ENCODE data around the gene INPP5A.
"Not testable (repeated sequence)": the region's sequence is repeated elsewhere in the genome, so short reads cannot be mapped to it uniquely, and the experiment has no call there.

The INPP5A gene

DNA sequence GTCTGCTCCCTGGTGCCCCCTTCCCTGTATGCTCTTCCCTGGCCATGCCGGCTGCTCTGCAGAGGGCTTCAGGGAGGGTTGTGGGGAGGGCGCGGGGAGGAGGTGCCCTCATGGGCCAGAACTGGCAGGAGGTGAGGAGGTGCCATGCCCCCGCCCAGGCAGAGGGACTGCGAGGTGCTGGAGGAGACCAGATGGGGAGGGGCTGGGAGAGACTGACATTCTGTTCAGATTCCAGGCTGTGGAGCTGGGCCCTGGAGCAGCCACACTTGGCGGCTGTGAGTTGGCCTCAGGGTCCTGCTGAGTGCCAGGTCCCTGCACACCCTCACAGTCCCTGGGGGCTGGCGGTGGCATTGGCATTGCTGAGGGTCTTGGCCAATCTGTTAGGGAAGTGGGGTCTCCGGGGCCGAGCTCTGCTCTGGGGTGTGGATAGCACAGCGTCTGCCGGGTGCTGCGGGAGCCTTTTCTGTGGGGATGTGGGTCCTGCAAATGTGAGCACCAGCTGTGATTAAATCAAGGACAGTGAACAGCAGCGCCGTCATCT lies 25.4 kb downstream of the INPP5A start:
- DNase-seq (ENCODE audit: low read depth): no peak

DNA sequence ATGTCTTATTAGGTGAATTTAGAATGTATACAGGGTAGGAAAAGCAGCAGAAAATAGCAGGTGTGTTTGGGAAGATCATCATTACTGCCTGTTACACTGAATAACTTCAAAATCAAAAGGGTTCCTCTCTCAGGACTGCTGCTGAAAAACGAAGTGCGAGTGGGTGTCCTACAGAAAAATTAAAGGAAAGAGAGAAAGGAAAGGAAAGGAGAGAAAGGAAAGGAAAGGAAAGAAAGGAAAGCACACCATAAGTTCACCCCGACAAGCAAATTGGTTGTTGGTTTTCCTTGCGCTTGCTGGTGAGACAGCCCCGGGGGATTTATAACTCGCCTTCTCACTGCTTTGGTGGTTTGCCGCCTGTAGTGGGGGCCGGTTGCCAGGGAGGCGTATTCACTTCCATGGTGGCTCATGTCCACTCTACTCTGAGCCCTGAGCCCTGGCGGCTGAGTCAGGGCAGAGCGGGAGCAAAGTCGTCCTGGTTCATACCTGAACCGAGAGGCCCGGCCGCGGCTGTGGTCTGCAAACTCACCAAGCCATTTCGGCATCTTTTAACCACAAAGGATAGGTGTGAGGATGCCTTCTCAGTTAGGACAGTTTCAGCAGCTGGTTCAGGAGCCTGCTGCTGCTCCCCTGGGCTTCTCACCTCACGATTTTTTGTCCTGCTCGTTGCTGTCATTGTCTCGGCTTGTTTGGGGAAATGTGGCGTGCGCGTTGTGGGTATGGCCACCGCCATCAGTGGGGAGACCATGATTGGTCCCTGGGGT lies 26.1 kb downstream of the INPP5A start:
- no peak for DNase-seq (ENCODE audit: low read depth)

DNA sequence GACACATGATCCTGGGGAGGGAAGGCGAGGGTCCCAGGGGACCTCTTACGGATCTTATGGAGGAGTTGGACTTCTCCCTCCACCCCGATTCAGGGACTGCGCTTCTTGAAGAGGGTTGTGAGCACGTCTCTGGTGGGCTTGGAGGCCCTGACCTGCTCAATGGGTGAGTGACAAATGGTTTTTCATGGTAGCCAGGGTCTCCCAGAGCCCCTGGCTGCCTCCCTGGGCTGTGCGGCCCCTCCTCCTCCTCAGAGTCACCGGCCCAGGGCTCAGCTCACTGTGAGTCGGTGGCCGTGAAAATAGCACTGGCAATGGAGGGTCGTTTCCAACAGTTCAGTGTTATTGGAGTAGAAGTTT lies 26.6 kb downstream of the INPP5A start:
- no peak for DNase-seq (ENCODE audit: low read depth)

DNA sequence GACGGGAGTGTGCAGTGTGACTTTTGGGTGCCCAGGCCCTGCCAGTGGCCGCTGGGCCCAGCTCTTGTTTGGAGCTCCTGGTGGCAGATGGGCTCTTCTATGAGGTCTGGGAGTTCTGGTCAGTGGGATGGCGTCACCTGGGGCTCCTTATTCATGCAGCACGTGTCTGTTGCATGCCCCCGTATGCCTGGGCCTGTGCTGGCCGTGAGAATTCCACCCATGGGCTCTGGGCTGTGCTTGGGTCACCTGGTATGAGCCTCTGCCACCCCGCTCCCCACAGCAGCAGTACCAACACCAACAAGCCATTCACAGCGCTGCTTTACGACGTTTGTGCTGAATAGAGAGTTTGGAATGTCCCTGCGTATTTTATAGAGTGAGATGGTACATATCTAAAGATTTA lies 27.1 kb downstream of the INPP5A start:
- no peak for DNase-seq (ENCODE audit: low read depth)

DNA sequence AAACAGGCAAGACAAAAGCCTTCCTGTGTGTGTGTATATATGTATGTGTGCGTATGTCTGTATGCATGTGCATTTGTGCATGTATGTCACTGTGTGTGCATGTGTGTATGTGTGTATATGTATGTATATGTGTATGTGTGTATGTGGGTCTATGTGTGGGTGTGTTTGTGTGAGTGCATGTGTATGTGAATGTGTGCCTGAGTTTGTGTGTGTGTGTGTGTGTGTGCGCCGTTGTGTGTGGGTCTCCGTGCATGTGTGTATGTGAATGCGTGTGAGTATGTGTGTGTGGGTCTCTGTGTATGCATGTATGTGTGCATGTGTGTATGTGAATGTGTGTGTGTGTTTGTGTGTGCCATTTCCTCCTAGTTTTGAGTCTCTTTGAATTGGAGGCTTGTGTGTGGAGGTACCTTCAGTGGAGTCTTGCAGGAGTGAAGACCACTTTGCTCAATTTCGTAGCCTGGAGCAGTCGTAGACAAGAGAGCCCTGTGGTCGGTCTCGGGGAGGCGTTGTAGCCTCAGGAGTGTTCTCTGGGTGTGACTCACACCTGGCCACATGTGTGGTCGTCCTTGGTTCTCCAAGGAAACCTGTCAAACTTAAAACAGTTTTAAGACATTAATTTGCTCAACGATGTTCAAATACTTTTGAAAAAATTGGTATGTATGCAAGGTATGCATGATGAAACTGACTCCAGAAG lies 28.1 kb downstream of the INPP5A start:
- no peak for DNase-seq (ENCODE audit: low read depth)

DNA sequence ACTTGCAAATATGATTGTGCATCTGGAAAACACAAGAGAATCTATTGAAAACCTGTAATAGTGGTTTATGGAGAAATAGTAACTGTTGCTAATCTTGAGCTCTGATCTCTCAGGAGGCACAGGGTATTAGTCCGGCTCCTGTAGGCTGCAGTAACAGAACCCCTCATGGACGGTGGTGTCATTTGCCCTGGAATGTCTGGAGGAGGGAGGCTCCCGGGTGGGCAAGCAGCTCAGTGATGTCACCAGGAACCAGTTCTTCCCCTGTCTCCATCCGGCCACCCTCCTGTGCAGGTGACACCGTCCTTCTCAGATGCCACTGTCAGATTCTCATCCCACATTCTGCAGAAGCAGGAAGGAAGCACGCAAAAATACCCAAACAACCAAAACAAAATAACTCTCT lies 29.3 kb downstream of the INPP5A start:
- DNase-seq (ENCODE audit: low read depth): no peak

DNA sequence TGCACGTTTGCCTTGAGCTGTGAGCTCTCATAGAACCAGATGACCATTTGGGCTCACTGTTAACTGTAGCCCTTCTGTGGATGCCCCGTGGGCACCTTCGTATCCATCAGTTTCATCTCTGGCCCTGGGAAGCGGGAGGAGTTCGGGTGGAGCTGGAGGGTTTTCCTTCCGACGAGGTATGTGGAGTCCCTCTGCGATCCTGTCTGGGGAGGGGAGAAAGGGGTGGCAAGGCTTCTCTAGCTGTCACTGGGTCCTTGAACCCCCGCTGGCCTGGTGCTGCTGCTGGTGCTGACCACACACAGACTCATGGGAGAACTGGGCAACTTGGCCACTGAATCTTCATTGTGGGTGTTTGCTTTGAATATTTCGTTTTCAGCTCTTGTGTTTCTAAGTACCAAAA lies 32.7 kb downstream of the INPP5A start:
- no peak for DNase-seq (ENCODE audit: low read depth)

DNA sequence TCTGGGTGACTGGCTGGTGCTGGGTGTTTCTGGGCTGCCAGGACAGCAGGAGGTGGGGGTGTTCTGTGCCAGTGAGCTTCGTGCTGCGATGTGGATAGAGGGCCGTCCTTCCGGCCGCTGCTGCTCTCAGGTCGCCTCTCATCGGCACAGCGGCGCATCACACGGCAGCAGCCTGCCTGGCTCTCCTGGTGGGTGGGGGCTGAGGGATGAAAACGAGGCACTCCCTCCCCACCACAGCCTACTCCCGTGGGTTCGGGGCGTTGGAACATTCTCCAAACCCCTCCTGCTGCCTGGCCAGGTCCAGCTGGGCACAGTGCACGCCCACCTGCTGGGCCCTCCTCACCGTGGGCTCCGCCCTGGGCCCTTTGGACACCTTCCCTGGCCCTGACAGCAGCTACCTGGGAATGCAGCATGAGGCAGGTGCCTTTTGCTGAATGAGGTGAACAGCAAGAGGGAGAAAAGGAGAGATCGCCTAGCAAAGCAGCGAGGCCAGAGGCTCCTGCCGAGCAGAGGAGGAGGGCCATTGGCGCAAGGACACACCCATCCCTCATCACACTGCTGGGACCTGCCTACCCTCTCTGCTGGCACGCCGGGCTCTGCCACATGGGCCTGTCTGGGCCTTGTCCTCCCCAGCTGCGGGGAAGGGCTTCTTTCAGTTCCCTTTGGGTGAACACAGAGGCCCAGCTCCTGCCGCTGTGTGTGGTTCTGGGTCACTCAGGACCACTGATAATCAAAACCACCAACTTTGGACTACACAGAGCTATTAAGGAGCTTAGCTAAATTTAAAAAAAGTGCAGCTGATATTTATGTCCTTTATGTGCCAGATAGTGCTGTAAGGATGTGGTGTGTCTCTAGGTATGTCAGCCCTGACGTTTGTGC lies 33.4 kb downstream of the INPP5A start:
- no peak for DNase-seq (ENCODE audit: low read depth)

DNA sequence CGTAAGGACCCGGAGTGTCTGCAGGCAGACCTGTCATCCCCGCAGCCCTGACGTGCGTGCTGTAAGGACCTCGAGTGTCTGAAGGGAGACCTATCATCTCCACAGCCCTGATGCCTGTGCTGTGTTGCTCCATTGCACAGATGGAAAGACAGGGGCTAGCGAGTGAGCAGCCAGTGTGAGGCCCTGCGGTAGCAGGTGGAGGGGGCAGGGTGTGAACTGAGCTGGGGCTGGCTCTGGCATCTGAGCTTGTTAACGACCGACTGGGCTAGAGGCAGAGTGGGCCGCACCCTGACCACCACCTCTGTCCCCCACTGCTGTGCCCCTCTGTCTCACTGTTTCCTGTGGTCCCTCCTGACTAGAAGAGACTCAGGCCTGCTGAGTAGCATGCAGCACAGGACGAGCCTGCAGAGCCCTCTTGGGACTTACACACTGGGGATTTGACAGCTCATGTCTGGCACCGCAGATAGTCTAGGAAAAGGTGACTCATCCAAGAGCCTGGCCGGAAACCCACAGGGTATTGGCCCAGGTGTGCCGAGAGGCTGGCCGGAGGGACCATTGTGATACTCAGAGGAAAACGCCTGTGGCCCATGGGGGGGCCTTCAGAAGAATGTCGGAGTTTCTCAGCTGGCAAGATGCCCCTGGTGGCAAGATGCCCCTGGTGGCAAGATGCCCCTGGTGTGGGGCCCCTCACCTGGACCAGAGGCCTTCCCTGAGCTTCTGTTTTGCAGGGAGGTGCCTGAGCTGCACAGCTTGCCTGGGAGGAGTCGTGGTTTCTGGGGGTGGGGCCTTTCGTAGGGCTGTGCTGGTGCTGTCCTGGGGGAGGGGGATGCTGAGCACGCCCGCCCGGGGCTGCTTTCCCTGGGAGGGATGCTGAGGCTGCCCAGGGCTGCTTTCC lies 34.3 kb downstream of the INPP5A start:
- peak; percentile 78 for DNase-seq (ENCODE audit: low read depth)

DNA sequence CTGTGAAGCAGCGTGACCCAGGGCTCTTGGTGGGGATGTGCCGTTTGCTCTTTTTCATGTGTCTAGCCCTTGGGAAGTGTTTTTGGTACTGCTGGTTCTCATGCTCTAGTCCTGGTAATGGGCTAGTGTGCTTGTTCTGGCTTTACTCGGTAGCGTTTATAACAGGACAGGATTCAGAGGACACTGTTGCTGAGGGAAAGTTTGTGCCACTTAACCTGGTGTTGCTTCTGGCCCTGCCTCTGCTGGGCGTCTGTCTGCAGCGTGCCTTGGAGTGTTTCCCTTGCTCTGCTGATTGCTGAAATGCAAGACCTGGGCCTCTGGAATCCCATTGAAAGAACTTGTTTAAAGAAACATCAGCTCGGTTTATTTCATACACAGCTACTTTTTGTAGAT lies 35.0 kb downstream of the INPP5A start:
- peak; percentile 19 for DNase-seq (ENCODE audit: low read depth)

DNA sequence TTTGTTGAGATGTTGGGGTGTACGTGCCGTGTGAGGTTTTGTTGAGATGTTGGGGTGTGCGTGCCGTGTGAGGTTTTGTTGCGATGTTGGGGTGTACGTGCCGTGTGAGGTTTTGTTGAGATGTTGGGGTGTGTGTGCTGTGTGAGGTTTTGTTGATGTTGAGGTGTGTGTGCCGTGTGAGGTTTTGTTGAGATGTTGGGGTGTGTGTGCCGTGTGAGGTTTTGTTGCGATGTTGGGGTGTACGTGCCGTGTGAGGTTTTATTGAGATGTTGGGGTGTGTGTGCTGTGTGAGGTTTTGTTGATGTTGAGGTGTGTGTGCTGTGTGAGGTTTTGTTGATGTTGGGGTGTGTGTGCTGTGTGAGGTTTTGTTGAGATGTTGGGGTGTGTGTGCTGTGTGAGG lies 35.4 kb downstream of the INPP5A start:
- DNase-seq (ENCODE audit: low read depth): not testable (repeated sequence)

DNA sequence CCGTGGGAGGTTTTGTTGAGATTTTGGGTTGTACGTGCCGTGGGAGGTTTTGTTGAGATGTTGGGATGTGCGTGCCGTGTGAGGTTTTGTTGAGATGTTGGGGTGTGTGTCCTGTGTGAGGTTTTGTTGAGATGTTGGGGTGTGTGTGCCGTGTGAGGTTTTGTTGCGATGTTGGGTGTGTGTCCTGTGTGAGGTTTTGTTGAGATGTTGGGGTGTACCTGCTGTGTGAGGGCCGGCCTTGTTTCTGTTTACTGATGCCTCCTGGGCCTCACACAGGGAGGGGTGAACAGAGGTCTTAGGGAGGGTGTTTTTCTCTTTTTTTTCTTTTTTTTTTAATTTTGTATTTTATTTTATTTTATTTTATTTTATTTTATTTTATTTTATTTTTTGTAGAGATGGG lies 36.7 kb downstream of the INPP5A start:
- DNase-seq (ENCODE audit: low read depth): no peak

DNA sequence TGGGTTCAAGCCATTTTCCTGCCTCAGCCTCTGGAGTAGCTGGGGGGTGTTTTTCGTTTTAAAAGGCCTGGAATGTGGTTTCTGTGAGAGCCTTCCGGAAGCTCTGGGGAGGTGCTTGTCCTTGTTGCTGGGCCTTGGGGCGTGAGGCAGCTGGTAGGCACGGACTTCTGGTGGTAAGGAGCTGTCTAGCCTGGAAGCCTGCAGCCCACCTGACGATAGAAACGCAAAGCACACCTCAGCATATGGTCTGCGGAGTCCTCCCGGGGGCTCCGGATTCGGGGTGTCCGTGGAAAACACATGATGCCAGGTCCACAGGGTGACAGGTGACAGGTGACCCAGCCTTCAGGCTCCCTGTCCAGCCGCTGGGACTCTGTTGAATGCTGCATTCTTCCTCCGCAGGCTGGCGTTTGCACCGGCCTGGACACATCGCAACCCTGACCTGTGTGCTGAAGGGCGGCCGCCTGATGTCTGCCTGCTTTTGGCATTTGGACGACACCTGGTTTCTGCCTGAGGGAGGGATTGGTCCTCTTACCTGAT lies 37.3 kb downstream of the INPP5A start:
- DNase-seq (ENCODE audit: low read depth): no peak

DNA sequence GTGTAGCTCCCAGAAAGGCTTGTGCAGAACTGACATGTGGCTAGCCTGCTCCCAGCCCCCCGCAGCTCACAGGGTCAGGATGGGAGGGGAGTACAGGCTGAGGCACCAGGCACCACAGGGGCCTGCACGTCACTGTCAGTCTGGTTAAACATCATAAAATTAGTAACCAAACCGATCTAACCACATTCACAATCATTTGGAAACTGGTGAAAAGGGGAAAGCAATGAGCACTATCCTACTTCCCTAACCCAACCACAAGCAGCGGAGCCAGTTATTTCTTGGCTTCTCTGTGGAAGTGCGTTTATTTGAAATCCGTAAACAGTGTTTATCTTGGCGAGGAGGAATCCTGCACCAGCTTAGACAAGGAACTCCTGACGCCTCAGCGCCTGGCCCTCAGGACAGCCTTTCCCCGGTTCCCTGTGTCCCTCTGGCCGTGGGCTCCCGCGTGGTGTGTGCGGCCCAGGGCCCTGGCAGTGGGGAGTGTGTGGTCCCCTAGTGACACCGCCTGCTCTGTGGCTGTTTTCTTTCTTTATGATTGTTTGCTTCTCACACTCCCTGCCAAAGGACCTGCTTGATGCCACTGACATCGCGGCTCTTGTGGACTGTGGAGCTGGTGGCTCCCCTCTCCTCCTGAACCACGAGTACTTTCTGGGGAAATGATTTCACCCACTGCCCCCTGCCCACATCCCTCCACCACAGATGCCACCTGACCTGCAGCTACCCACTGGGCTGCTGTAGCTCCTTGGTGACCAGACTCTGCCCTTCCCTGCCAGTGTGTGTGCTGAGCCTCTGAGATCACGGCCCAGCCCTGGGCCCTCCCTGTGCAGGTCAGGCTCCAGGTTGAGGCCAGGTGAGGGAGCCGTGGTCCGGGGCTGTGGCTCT lies 38.0 kb downstream of the INPP5A start:
- DNase-seq (ENCODE audit: low read depth): peak; percentile 84

DNA sequence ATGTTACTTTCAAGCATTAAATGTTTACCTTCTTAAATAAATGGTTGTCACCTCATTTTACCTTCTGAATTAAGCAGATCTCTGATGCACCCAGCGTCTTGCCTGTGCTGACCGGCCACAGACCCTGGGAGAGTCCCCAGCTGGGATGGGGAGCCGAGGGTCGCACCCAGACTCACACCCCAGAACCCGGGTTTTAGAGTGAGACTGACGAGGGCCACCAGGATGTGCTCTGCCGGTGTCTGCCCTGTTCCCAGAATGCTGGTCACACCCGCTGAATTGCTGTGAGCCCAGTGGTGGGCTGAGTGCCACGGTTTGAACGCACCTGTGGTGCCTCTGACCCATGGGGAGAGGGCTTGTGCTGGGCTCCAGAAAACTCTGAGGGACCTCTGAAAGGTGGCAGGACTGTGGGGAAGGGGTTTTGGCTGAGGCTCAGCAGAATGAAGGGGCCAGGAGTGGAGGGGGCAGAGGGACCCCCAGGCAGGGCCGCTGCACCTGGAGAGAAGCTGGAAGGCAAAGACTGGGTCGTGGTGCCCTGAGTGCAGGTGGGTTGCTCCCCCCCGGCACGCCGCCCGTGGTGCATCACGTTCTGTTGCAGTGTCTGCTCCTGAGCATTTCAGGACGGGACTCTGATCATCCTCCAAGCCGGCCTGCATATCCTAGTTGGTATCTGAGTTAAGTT lies 39.2 kb downstream of the INPP5A start:
- no peak for DNase-seq (ENCODE audit: low read depth)

DNA sequence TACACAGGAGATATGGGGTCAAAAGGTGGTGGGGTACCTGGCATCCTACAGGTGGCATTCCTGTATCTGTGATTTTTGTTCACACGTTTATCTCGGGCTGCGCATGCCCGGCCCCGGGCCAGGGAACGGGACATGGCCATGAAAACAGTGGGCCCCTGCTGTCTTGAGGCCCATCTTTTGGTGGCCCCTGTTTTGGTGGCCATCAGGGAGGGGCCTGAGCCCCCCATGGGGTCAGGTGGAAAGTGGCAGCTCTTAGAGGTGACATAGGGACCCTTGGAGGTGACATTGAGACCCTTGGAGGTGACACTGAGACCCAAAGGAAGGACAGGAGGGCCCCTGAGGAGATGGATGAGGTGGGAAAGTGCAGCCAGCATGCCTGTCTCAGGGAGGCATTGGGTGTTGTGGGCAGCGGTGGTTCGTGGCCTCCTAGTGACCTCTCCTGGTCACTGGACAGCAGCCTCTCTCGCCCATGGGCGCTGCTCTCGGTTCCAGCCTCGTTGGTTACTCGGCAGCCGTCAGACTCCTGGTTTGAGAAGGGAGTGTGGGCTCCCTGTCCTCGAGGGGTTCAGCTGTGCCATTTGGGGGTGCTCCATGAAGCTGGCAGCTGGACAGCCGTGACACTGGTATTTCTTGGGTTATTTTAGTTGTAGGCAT lies 39.9 kb downstream of the INPP5A start:
- DNase-seq (ENCODE audit: low read depth): no peak

DNA sequence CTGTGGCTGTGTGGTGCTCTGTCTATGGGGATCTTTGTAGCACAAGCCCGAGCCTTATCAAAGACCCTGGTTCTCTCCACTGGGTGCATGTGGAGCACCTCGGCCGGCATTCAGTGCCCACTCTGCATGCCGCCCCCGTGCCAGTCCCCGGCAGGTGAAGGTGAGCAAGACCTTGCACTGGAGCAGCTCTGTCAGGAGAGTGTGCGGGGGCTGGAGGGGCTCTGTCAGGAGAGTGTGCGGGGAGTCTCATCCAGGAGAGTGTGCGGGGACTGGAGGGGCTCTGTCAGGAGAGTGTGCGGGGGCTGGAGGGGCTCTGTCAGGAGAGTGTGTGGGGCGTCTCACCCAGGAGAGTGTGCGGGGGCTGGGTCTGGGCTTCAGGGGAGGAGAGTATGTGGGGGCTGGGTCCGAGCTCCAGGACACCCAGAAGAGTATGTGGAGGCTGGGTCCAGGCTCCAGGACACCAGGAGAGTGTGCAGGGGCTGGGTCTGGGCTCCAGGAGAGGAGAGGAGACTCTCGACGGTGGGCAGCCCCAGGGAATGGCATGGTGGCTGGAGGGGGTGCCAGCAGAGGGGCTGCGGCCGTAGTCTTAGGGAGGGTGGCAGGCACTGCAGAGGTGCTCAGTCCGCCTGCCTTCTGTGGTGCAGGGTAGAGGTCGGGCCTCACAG lies 40.8 kb downstream of the INPP5A start:
- no peak for DNase-seq (ENCODE audit: low read depth)

DNA sequence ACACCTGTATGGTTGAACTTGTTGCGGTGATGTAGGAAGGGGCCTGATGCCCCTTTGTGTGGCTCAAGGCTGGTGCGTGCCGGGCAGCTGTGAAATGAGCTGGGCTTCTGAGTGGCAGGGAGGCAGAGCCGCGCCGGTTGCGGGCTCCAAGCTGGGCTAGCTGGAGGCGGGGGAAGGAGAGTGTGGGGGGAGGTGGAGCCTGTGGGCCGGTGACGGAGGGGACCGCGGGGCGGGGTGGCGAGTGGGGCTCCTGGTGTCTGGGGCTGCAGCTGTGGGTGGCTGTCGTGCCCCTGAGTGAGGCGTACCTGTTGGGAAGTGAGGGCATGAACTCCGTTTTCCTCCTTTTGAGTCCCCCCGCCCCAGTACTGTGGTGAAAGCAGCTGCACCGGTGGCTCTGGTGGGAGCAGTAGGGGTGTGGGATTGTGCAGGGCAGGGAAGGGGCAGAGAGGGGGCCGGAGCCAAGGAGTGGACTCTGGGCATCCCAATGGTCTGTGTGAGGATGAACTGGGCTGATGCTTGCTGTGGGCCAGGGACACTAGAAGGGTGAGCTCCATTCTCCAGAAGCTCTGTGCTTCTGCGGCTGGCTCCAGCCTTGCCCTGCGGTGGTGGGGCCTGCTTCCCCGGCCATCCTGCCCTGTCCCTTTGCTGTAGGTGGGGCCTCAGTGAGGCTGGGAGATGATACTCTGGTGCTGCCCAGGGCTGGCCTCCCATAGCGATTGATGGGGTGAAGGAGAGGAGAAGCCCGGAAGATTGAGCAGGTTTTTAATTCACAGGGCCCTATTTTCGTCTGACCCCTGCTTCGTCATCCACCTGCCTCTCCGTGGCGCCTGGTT lies 41.7 kb downstream of the INPP5A start:
- DNase-seq (ENCODE audit: low read depth): no peak
